ENCODE data around the gene CD86.
A peak's percentile ranks its signal among the peaks of the same experiment; 100 is the strongest.

CD86 gene

GRCh38 chr3:122058294-122058693, 3.1 kb downstream of the CD86 start:
- DNase-seq (ENCODE audit: low read depth) = no peak
- TF ChIP-seq CTCF (IDR thresholded peaks at IDR 0.05; ENCODE audit: low read length, missing control alignments) = no peak
- H3K4me3 ChIP-seq (replicated peaks; ENCODE audit: low read depth, low read length) = no peak overlapping the region

GRCh38 chr3:122060040-122060698, 5.0 kb downstream of the CD86 start:
- no peak overlapping the region for H3K4me3 ChIP-seq (replicated peaks; ENCODE audit: low read depth, low read length)
- no peak for DNase-seq (ENCODE audit: low read depth)

GRCh38 chr3:122063908-122064307, 8.7 kb downstream of the CD86 start:
- H3K4me3 ChIP-seq (replicated peaks; ENCODE audit: low read depth, low read length) = no peak overlapping the region
- TF ChIP-seq CTCF (IDR thresholded peaks at IDR 0.05; ENCODE audit: low read length, missing control alignments) = no peak
- DNase-seq (ENCODE audit: low read depth) = no peak

More at GRCh38 chr3:122060040-122060698, 5.0 kb downstream of the CD86 start:
- TF ChIP-seq CTCF (IDR thresholded peaks at IDR 0.05; ENCODE audit: low read length, missing control alignments) = no peak

- TF ChIP-seq CTCF (IDR thresholded peaks at IDR 0.05; ENCODE audit: low read length, missing control alignments) = no peak
- DNase-seq (ENCODE audit: low read depth) = no peak
- H3K4me3 ChIP-seq (replicated peaks; ENCODE audit: low read depth, low read length) = no peak overlapping the region
Observed at GRCh38 chr3:122064326-122064725, 9.2 kb downstream of the CD86 start.

- H3K4me3 ChIP-seq (replicated peaks; ENCODE audit: low read depth, low read length) = no peak overlapping the region
- no peak for DNase-seq (ENCODE audit: low read depth)
- no peak for TF ChIP-seq CTCF (IDR thresholded peaks at IDR 0.05; ENCODE audit: low read length, missing control alignments)
Observed at GRCh38 chr3:122066331-122067213, 11.4 kb downstream of the CD86 start.

- peak; percentile 4 for DNase-seq (ENCODE audit: low read depth)
- no peak overlapping the region for H3K4me3 ChIP-seq (replicated peaks; ENCODE audit: low read depth, low read length)
- no peak for TF ChIP-seq CTCF (IDR thresholded peaks at IDR 0.05; ENCODE audit: low read length, missing control alignments)
Observed at GRCh38 chr3:122067214-122067550, 12.0 kb downstream of the CD86 start.
